ENCODE results near the gene CFAP45.

CFAP45 gene

GRCh38 chr1:159845751-159846629 is 54.0 kb downstream of the CFAP45 start:
- no peak for DNase-seq

- no peak for DNase-seq
Measured at GRCh38 chr1:159843459-159843858, 56.5 kb downstream of the CFAP45 start.

- no peak for DNase-seq
Measured at GRCh38 chr1:159841749-159842148, 58.2 kb downstream of the CFAP45 start.

- DNase-seq: no peak
Measured at GRCh38 chr1:159839116-159839849, 60.7 kb downstream of the CFAP45 start.

- no peak for DNase-seq
Measured at GRCh38 chr1:159838715-159839114, 61.2 kb downstream of the CFAP45 start.

GRCh38 chr1:159835862-159836525 is 64.0 kb downstream of the CFAP45 start:
- DNase-seq: no peak

- no peak for DNase-seq
Measured at GRCh38 chr1:159835356-159835755, 64.6 kb downstream of the CFAP45 start.

- no peak for DNase-seq
Measured at GRCh38 chr1:159832309-159832708, 67.7 kb downstream of the CFAP45 start.

GRCh38 chr1:159831412-159832141 is 68.4 kb downstream of the CFAP45 start:
- DNase-seq: peak; percentile 60

GRCh38 chr1:159830722-159831121 is 69.2 kb downstream of the CFAP45 start:
- DNase-seq: no peak

- DNase-seq: no peak
Measured at GRCh38 chr1:159829822-159830465, 70.0 kb downstream of the CFAP45 start.

GRCh38 chr1:159829273-159829634 is 70.7 kb downstream of the CFAP45 start:
- DNase-seq: peak; percentile 73

GRCh38 chr1:159828581-159829272 is 71.2 kb downstream of the CFAP45 start:
- DNase-seq: no peak

- DNase-seq: no peak
Measured at GRCh38 chr1:159828176-159828575, 71.8 kb downstream of the CFAP45 start.

- DNase-seq: no peak
Measured at GRCh38 chr1:159827549-159827948, 72.4 kb downstream of the CFAP45 start.

GRCh38 chr1:159827102-159827490 is 72.9 kb downstream of the CFAP45 start:
- DNase-seq: no peak

GRCh38 chr1:159826441-159827101 is 73.4 kb downstream of the CFAP45 start, which contains the start of gene SLAMF8:
Gene SLAMF8 (plus strand): TSS chr1:159826873. CDS start chr1:159826899, 26 bp downstream.
- no peak for DNase-seq

- no peak for DNase-seq
Measured at GRCh38 chr1:159825564-159825963, 74.4 kb downstream of the CFAP45 start.

- peak; percentile 94 for DNase-seq
Measured at GRCh38 chr1:159823406-159823805, 76.6 kb downstream of the CFAP45 start.

Data from NCI-H1436 (cell line).